GM23338 (cell line): ENCODE measurements around the gene PAX9. TPM values are rescaled to one million over a fixed set of nuclear protein-coding genes. Genes with fewer than 3 reads are reported as not detected.

Experiments
- ATAC-seq: fragments of 200-7000 bp; cut with Tn5 transposase; 3 replicates; pipeline ENCODE4 v1.9.1; 2020
- DNase-seq: peaks from one replicate; pipeline ENCODE4 v3.0.0-alpha.2; 2015; ENCODE audit warnings: low spot score
- H2AFZ ChIP-seq: fragments of 200-600 bp; sonication (generic); 2 replicates; pipeline ENCODE4 v1.8.0; 2016; ENCODE audit warnings: antibody characterized with exemption, mild to moderate bottlenecking, moderate library complexity
- H3F3A ChIP-seq: fragments of 200-600 bp; sonication (generic); replicated peaks from 2 replicates; pipeline ENCODE4 v1.8.0; 2017; ENCODE audit warnings: antibody characterized with exemption, mixed run types, low read depth
- H3K27ac ChIP-seq: fragments of 200-600 bp; sonication (generic); 2 replicates; pipeline ENCODE4 v1.6.1; 2016; ENCODE audit warnings: low read depth
- H3K27me3 ChIP-seq: fragments of 200-600 bp; sonication (generic); 2 replicates; pipeline ENCODE4 v1.8.0; 2016; ENCODE audit warnings: mild to moderate bottlenecking, mixed run types, moderate library complexity; ENCODE audit not compliant: insufficient read depth
- H3K36me3 ChIP-seq: fragments of 200-600 bp; sonication (generic); 2 replicates; pipeline ENCODE4 v1.8.0; 2016; ENCODE audit warnings: mild to moderate bottlenecking; ENCODE audit not compliant: insufficient read depth
- H3K4me1 ChIP-seq: fragments of 200-600 bp; sonication (generic); 2 replicates; pipeline ENCODE4 v1.8.0; 2016; ENCODE audit warnings: mild to moderate bottlenecking, moderate library complexity; ENCODE audit not compliant: insufficient read depth
- H3K4me2 ChIP-seq: fragments of 200-600 bp; sonication (generic); 2 replicates; pipeline ENCODE4 v1.7.1; 2017; ENCODE audit warnings: mixed run types
- H3K4me3 ChIP-seq: fragments of 200-600 bp; sonication (generic); 2 replicates; pipeline ENCODE4 v1.6.1; 2016; ENCODE audit warnings: mixed run types
- H3K79me2 ChIP-seq: fragments of 200-600 bp; sonication (generic); replicated peaks from 2 replicates; pipeline ENCODE4 v1.8.0; 2017; ENCODE audit warnings: mild to moderate bottlenecking; ENCODE audit not compliant: insufficient read depth
- H3K9me2 ChIP-seq: fragments of 200-600 bp; sonication (generic); 2 replicates; pipeline ENCODE4 v1.8.0; 2017; ENCODE audit not compliant: insufficient read depth
- H4K20me1 ChIP-seq: fragments of 200-600 bp; sonication (generic); replicated peaks from 2 replicates; pipeline ENCODE4 v1.8.0; 2017; ENCODE audit warnings: mild to moderate bottlenecking; ENCODE audit not compliant: insufficient read depth
- H3K27ac Mint-ChIP-seq: 2 replicates; pipeline ENCODE4 v1.8.0; 2020; ENCODE audit warnings: inconsistent platforms, mild to moderate bottlenecking, moderate library complexity, mixed read lengths
- H3K27me3 Mint-ChIP-seq: 3 replicates; pipeline ENCODE4 v1.8.0; 2022; ENCODE audit warnings: low read depth, mild to moderate bottlenecking, moderate library complexity, mixed read lengths, inconsistent platforms; ENCODE audit not compliant: insufficient read depth, poor library complexity
- H3K36me3 Mint-ChIP-seq: 3 replicates; pipeline ENCODE4 v1.8.0; 2021; ENCODE audit warnings: low read depth, mild to moderate bottlenecking, inconsistent platforms, moderate library complexity, mixed read lengths
- H3K4me1 Mint-ChIP-seq: 3 replicates; pipeline ENCODE4 v1.8.0; 2020; ENCODE audit warnings: mild to moderate bottlenecking, inconsistent platforms, mixed read lengths
- H3K4me3 Mint-ChIP-seq: 3 replicates; pipeline ENCODE4 v1.8.0; 2021; ENCODE audit warnings: moderate library complexity, mild to moderate bottlenecking, inconsistent platforms, mixed read lengths
- H3K9me3 Mint-ChIP-seq: 3 replicates; pipeline ENCODE4 v1.8.0; 2020; ENCODE audit warnings: moderate library complexity, mild to moderate bottlenecking, inconsistent platforms, mixed read lengths
- CREB1 ChIP-seq: fragments of 250-450 bp; sonication (Bioruptor Pico); IDR thresholded peaks from 2 replicates; pipeline ENCODE4 v1.5.0; 2020; ENCODE audit warnings: low read depth, mild to moderate bottlenecking, moderate library complexity
- EZH2 ChIP-seq: fragments of 200-600 bp; sonication (generic); IDR thresholded peaks from one replicate; pipeline ENCODE4 v1.8.0; 2017; ENCODE audit warnings: antibody characterized with exemption, mild to moderate bottlenecking, low read depth; ENCODE audit not compliant: unreplicated experiment
- JUNB ChIP-seq: IDR thresholded peaks from one replicate; pipeline ENCODE4 v1.6.1; 2016; ENCODE audit warnings: antibody characterized with exemption; ENCODE audit not compliant: unreplicated experiment
- NANOG ChIP-seq: IDR thresholded peaks from 2 replicates; pipeline ENCODE4 v1.6.1; 2016; ENCODE audit warnings: antibody characterized with exemption, borderline replicate concordance
- POLR2AphosphoS5 ChIP-seq: IDR thresholded peaks from 2 replicates; pipeline ENCODE4 v1.6.1; 2016; ENCODE audit warnings: antibody characterized with exemption, low read depth
- STAT1 ChIP-seq: IDR thresholded peaks from one replicate; pipeline ENCODE4 v1.6.1; 2016; ENCODE audit warnings: antibody characterized with exemption; ENCODE audit not compliant: unreplicated experiment
- ZNF114 ChIP-seq: fragments of 250-450 bp; sonication (Bioruptor Pico); IDR thresholded peaks from 2 replicates; pipeline ENCODE4 v1.5.0; 2020; ENCODE audit warnings: mild to moderate bottlenecking, moderate library complexity
- polyA plus RNA-seq: library from polyadenylated mRNA; unstranded; fragments of >200 nt; fragmentation: Nextera tagmentation; extraction: Ambion mirVana; gene quantifications from 2 replicates; pipeline ENCODE4 v1.2.1, GENCODE V29; 2016
- total RNA-seq: library from RNA; depleted of rRNA; stranded (reverse); fragments of >200 nt; shearing (Covaris generic); gene quantifications from 2 replicates; pipeline ENCODE4 v1.2.3, GENCODE V29; 2014
- TF ChIP-seq, protein P1 (sequence below), 2 experiments: fragments of 200-600 bp in 1 of 2; sonication (generic) in 1 of 2; conservative IDR thresholded peaks; 2 replicates each; pipeline versions ENCODE4 v1.5.1 to v1.6.1; 2016 to 2017; ENCODE audit warnings: antibody characterized with exemption in 2 of 2, low read depth in 2 of 2, mild to moderate bottlenecking in 2 of 2, moderate library complexity in 1 of 2
- TF ChIP-seq, protein P2 (sequence below): fragments of 250-450 bp; sonication (Bioruptor Pico); IDR thresholded peaks from 2 replicates; pipeline ENCODE4 v1.5.0; 2020; ENCODE audit warnings: mild to moderate bottlenecking, moderate library complexity

Gene PAX9
- total and polyA plus RNA-seq, 2 experiments from 2014 or later, result 0.74 TPM; not detected in 1

DNA sequence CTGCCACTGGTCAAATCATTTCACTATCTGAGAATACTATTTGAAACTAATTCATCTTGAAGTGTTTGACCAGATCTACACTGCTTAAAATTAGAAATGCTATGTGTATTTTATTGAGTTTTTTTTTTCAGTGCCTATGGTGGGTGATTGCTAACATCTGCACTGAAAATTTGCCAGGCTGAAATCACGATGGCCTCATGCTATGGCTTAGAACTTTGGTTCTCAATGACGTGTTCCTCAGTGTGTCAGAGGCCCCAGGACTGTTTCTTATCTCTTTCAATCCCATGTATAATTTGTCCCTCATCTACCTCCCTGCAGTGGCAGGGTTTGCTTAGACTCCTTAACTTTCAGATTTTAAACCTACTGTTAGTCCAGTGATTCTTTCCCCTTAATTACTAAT lies 43.0 kb upstream of the PAX9 start (continued):
- TF ChIP-seq, protein P1, sequence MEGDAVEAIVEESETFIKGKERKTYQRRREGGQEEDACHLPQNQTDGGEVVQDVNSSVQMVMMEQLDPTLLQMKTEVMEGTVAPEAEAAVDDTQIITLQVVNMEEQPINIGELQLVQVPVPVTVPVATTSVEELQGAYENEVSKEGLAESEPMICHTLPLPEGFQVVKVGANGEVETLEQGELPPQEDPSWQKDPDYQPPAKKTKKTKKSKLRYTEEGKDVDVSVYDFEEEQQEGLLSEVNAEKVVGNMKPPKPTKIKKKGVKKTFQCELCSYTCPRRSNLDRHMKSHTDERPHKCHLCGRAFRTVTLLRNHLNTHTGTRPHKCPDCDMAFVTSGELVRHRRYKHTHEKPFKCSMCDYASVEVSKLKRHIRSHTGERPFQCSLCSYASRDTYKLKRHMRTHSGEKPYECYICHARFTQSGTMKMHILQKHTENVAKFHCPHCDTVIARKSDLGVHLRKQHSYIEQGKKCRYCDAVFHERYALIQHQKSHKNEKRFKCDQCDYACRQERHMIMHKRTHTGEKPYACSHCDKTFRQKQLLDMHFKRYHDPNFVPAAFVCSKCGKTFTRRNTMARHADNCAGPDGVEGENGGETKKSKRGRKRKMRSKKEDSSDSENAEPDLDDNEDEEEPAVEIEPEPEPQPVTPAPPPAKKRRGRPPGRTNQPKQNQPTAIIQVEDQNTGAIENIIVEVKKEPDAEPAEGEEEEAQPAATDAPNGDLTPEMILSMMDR (conservative IDR thresholded peaks at IDR 0.05; ENCODE audit: low read depth in 2 of 2), result no peak
- TF ChIP-seq NANOG, result no peak

DNA sequence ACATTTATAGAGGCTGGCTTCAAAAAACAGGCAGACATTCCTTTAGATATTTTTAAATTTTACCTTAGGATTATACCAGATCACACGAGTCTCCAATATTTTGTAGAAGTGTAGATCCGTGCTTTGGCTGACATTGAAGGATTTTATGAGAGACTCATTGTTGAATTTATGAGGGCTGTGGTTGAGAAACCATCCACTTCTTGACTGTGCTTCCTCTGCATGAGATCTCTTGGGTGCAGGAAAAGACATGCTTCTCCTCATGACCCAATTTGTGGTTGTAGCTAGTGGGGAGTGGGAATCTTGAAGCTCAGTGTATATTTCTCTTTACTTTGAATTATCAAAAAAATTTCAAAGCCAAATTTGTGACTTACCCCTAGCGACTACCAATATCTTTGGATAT lies 42.5 kb upstream of the PAX9 start:
- Histone ChIP-seq H3K4me3 (no peak overlapping the region), H3K4me2 (no peak overlapping the region), H3K27me3 (no peaks in the 10 kb centered on the region), H3F3A (no peaks in the 10 kb centered on the region), H3K36me3 (no peaks in the 10 kb centered on the region), H2AFZ (no peak overlapping the region), H3K27ac (no peak overlapping the region), H3K9me2 (no peaks in the 10 kb centered on the region), H4K20me1 (no peaks in the 10 kb centered on the region), H3K4me1 (no peaks in the 10 kb centered on the region), H3K79me2 (no peaks in the 10 kb centered on the region)
- H3K4me1 Mint-ChIP-seq, result no peaks in the 10 kb centered on the region
- TF ChIP-seq EZH2, result no peak
- no peak for TF ChIP-seq JUNB
- TF ChIP-seq POLR2AphosphoS5, result no peak
- no peak for TF ChIP-seq NANOG
- H3K27ac Mint-ChIP-seq, result no peak overlapping the region
- no peak overlapping the region for H3K4me3 Mint-ChIP-seq
- DNase-seq, result no peak
- ATAC-seq, result no peak
- no peaks in the 10 kb centered on the region for H3K36me3 Mint-ChIP-seq
- H3K27me3 Mint-ChIP-seq, result peaks cover 2% of the 10 kb centered on the region
- H3K9me3 Mint-ChIP-seq, result peaks cover 13% of the 10 kb centered on the region; the same call in 2 of the 3 replicates

DNA sequence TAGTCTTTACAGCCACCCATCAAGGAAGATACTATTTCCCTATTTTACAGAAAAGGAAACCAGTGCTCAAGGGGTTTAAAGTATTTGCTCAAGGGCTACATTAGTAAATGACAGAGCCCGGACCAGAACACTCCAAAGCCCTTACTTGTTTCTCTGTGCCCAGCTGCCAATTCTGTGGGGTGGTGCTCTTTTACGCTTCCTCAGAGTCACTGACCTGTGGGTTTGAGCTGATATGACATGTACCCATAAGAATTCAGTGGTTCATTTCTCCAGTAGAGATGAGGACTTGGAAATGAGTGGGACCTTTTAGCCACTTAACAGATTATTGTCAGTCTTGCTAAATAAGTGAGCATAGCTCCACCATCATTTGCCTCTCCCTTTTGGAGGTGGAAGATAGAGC lies 41.8 kb upstream of the PAX9 start:
- ATAC-seq, result no peak
- no peaks in the 10 kb centered on the region for H3K79me2 ChIP-seq
- no peaks in the 10 kb centered on the region for H3K4me1 Mint-ChIP-seq
- H3K27me3 ChIP-seq, result no peaks in the 10 kb centered on the region
- no peaks in the 10 kb centered on the region for H3F3A ChIP-seq
- H3K9me2 ChIP-seq, result no peaks in the 10 kb centered on the region
- H3K9me3 Mint-ChIP-seq, result peaks cover 13% of the 10 kb centered on the region; the same call in 2 of the 3 replicates
- H3K4me2 ChIP-seq, result no peak overlapping the region
- DNase-seq, result no peak
- H3K36me3 Mint-ChIP-seq, result no peaks in the 10 kb centered on the region
- no peak overlapping the region for H2AFZ ChIP-seq
- peaks cover 2% of the 10 kb centered on the region for H3K27me3 Mint-ChIP-seq
- H3K36me3 ChIP-seq, result no peaks in the 10 kb centered on the region
- no peaks in the 10 kb centered on the region for H4K20me1 ChIP-seq
- no peak overlapping the region for H3K27ac ChIP-seq
- H3K4me3 Mint-ChIP-seq, result no peak overlapping the region
- no peak overlapping the region for H3K4me3 ChIP-seq
- no peak overlapping the region for H3K27ac Mint-ChIP-seq
- no peaks in the 10 kb centered on the region for H3K4me1 ChIP-seq
- TF ChIP-seq CREB1 (CRISPR knock-in tag) (no peak), EZH2 (no peak), ZNF114 (CRISPR knock-in tag) (no peak), POLR2AphosphoS5 (no peak), STAT1 (no peak)
- TF ChIP-seq, protein P2, sequence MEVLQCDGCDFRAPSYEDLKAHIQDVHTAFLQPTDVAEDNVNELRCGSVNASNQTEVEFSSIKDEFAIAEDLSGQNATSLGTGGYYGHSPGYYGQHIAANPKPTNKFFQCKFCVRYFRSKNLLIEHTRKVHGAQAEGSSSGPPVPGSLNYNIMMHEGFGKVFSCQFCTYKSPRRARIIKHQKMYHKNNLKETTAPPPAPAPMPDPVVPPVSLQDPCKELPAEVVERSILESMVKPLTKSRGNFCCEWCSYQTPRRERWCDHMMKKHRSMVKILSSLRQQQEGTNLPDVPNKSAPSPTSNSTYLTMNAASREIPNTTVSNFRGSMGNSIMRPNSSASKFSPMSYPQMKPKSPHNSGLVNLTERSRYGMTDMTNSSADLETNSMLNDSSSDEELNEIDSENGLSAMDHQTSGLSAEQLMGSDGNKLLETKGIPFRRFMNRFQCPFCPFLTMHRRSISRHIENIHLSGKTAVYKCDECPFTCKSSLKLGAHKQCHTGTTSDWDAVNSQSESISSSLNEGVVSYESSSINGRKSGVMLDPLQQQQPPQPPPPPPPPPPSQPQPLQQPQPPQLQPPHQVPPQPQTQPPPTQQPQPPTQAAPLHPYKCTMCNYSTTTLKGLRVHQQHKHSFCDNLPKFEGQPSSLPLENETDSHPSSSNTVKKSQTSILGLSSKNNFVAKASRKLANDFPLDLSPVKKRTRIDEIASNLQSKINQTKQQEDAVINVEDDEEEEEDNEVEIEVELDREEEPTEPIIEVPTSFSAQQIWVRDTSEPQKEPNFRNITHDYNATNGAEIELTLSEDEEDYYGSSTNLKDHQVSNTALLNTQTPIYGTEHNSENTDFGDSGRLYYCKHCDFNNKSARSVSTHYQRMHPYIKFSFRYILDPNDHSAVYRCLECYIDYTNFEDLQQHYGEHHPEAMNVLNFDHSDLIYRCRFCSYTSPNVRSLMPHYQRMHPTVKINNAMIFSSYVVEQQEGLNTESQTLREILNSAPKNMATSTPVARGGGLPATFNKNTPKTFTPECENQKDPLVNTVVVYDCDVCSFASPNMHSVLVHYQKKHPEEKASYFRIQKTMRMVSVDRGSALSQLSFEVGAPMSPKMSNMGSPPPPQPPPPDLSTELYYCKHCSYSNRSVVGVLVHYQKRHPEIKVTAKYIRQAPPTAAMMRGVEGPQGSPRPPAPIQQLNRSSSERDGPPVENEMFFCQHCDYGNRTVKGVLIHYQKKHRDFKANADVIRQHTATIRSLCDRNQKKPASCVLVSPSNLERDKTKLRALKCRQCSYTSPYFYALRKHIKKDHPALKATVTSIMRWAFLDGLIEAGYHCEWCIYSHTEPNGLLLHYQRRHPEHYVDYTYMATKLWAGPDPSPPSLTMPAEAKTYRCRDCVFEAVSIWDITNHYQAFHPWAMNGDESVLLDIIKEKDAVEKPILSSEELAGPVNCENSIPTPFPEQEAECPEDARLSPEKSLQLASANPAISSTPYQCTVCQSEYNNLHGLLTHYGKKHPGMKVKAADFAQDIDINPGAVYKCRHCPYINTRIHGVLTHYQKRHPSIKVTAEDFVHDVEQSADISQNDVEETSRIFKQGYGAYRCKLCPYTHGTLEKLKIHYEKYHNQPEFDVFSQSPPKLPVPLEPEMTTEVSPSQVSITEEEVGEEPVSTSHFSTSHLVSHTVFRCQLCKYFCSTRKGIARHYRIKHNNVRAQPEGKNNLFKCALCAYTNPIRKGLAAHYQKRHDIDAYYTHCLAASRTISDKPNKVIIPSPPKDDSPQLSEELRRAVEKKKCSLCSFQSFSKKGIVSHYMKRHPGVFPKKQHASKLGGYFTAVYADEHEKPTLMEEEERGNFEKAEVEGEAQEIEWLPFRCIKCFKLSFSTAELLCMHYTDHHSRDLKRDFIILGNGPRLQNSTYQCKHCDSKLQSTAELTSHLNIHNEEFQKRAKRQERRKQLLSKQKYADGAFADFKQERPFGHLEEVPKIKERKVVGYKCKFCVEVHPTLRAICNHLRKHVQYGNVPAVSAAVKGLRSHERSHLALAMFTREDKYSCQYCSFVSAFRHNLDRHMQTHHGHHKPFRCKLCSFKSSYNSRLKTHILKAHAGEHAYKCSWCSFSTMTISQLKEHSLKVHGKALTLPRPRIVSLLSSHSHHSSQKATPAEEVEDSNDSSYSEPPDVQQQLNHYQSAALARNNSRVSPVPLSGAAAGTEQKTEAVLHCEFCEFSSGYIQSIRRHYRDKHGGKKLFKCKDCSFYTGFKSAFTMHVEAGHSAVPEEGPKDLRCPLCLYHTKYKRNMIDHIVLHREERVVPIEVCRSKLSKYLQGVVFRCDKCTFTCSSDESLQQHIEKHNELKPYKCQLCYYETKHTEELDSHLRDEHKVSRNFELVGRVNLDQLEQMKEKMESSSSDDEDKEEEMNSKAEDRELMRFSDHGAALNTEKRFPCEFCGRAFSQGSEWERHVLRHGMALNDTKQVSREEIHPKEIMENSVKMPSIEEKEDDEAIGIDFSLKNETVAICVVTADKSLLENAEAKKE (CRISPR knock-in tag), result no peak
